Measurements from ENCODE around the gene RIBC1. TPM values are rescaled to one million over a fixed set of nuclear protein-coding genes. Genes with fewer than 3 reads are reported as not detected.
A peak's percentile ranks its signal among the peaks of the same experiment; 100 is the strongest.

The RIBC1 gene
- total and polyA plus RNA-seq, 9 of the 15 experiments (the other 6 are each of a cell fraction or from before 2014, with no cell fraction given): 0.07 to 0.51 (median 0.44) TPM

DNA sequence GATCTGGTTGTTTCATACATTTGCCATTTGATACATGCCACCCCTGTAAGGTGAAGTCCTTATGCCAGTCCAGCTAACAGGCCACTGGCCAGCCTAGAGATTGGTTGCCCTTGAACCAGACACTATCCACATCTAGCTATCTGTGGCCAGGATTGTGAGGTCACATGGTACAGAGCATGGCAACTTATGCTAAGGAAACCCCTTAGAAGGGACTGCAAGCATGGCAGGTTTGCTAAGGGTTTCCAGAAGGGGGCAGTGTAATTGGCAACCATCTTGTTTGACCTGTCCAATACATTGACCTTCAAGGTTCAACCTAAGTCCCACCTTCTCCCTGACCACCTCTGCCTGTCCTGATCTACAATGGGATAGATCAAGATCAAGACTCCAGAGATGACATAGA is 47.8 kb upstream of the RIBC1 start (continued):
- TF ChIP-seq, protein P1, sequence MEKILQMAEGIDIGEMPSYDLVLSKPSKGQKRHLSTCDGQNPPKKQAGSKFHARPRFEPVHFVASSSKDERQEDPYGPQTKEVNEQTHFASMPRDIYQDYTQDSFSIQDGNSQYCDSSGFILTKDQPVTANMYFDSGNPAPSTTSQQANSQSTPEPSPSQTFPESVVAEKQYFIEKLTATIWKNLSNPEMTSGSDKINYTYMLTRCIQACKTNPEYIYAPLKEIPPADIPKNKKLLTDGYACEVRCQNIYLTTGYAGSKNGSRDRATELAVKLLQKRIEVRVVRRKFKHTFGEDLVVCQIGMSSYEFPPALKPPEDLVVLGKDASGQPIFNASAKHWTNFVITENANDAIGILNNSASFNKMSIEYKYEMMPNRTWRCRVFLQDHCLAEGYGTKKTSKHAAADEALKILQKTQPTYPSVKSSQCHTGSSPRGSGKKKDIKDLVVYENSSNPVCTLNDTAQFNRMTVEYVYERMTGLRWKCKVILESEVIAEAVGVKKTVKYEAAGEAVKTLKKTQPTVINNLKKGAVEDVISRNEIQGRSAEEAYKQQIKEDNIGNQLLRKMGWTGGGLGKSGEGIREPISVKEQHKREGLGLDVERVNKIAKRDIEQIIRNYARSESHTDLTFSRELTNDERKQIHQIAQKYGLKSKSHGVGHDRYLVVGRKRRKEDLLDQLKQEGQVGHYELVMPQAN (IDR thresholded peaks at IDR 0.05; ENCODE audit: borderline replicate concordance): no peak
- TF ChIP-seq DDX20 (tag; IDR thresholded peaks at IDR 0.05; ENCODE audit: low read depth) (no peak), ZNF507 (tag; conservative IDR thresholded peaks at IDR 0.05) (no peak), ATF1 (CRISPR knock-in tag; IDR thresholded peaks at IDR 0.05) (no peak), ATF1 (tag; IDR thresholded peaks at IDR 0.05) (no peak; the same call in 1 of the 2 replicates), ZFX (CRISPR knock-in tag; IDR thresholded peaks at IDR 0.05) (no peak), ZNF280B (CRISPR knock-in tag; IDR thresholded peaks at IDR 0.05) (no peak), C11orf30 (IDR thresholded peaks at IDR 0.05; ENCODE audit: low read depth) (no peak), RAD51 (IDR thresholded peaks at IDR 0.05; ENCODE audit: borderline replicate concordance, low read depth) (peak; percentile 36; the same call in 1 of the 2 replicates), CBX5 (IDR thresholded peaks at IDR 0.05; ENCODE audit: borderline replicate concordance, low read depth) (no peak), TCF7 (IDR thresholded peaks at IDR 0.05; ENCODE audit: borderline replicate concordance) (no peak), XRCC3 (IDR thresholded peaks at IDR 0.05) (no peak), ZNF717 (CRISPR knock-in tag; IDR thresholded peaks at IDR 0.05) (no peak), ZNF57 (CRISPR knock-in tag; IDR thresholded peaks at IDR 0.05) (no peak), IFI16 (CRISPR knock-in tag; IDR thresholded peaks at IDR 0.05) (no peak), BRCA1 (IDR thresholded peaks at IDR 0.05) (no peak), BRCA1 (CRISPR knock-in tag; IDR thresholded peaks at IDR 0.05) (no peak), PBX2 (CRISPR knock-in tag; IDR thresholded peaks at IDR 0.05; ENCODE audit: low read depth) (no peak), PBX2 (tag; conservative IDR thresholded peaks at IDR 0.05; ENCODE audit: low read depth) (no peak)
- TF ChIP-seq, protein P2, sequence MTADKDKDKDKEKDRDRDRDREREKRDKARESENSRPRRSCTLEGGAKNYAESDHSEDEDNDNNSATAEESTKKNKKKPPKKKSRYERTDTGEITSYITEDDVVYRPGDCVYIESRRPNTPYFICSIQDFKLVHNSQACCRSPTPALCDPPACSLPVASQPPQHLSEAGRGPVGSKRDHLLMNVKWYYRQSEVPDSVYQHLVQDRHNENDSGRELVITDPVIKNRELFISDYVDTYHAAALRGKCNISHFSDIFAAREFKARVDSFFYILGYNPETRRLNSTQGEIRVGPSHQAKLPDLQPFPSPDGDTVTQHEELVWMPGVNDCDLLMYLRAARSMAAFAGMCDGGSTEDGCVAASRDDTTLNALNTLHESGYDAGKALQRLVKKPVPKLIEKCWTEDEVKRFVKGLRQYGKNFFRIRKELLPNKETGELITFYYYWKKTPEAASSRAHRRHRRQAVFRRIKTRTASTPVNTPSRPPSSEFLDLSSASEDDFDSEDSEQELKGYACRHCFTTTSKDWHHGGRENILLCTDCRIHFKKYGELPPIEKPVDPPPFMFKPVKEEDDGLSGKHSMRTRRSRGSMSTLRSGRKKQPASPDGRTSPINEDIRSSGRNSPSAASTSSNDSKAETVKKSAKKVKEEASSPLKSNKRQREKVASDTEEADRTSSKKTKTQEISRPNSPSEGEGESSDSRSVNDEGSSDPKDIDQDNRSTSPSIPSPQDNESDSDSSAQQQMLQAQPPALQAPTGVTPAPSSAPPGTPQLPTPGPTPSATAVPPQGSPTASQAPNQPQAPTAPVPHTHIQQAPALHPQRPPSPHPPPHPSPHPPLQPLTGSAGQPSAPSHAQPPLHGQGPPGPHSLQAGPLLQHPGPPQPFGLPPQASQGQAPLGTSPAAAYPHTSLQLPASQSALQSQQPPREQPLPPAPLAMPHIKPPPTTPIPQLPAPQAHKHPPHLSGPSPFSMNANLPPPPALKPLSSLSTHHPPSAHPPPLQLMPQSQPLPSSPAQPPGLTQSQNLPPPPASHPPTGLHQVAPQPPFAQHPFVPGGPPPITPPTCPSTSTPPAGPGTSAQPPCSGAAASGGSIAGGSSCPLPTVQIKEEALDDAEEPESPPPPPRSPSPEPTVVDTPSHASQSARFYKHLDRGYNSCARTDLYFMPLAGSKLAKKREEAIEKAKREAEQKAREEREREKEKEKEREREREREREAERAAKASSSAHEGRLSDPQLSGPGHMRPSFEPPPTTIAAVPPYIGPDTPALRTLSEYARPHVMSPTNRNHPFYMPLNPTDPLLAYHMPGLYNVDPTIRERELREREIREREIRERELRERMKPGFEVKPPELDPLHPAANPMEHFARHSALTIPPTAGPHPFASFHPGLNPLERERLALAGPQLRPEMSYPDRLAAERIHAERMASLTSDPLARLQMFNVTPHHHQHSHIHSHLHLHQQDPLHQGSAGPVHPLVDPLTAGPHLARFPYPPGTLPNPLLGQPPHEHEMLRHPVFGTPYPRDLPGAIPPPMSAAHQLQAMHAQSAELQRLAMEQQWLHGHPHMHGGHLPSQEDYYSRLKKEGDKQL (CRISPR knock-in tag; IDR thresholded peaks at IDR 0.05; ENCODE audit: borderline replicate concordance): no peak
